Colon (tissue), 2 donors: ENCODE results near the gene EFHD1.
"Not testable (repeated sequence)": the region's sequence is repeated elsewhere in the genome, so short reads cannot be mapped to it uniquely, and the experiment has no call there.

Experiments used
- FAIRE-seq: peaks from 2 replicates; lab custom pipeline; 2012; peaks lifted over from hg19 to GRCh38; lab: Jason Lieb, UNC
- donor health status: control.
- donor health status: control.

Gene EFHD1

GRCh38 chr2:232696609-232697058 lies 63.2 kb downstream of the EFHD1 start:
- no peak for FAIRE-seq

- no peak for FAIRE-seq
These were observed 63.8 kb downstream of the EFHD1 start, which contains the start of gene GIGYF2 for GRCh38 chr2:232697059-232697806. GIGYF2 (plus strand) TSS chr2:232697331; CDS start chr2:232735198, 37,867 bp downstream.

GRCh38 chr2:232697807-232698110 lies 64.4 kb downstream of the EFHD1 start:
- no peak for FAIRE-seq

- FAIRE-seq = no peak
These were observed 65.2 kb downstream of the EFHD1 start for GRCh38 chr2:232698556-232699091.

GRCh38 chr2:232699110-232699509 lies 65.7 kb downstream of the EFHD1 start:
- no peak for FAIRE-seq

GRCh38 chr2:232700154-232700553 lies 66.8 kb downstream of the EFHD1 start:
- no peak for FAIRE-seq

GRCh38 chr2:232707076-232707475 lies 73.7 kb downstream of the EFHD1 start:
- no peak for FAIRE-seq

- FAIRE-seq = no peak
These were observed 80.1 kb downstream of the EFHD1 start for GRCh38 chr2:232713505-232713904.

GRCh38 chr2:232714969-232715368 lies 81.6 kb downstream of the EFHD1 start:
- no peak for FAIRE-seq

- not testable (repeated sequence) for FAIRE-seq
These were observed 86.7 kb downstream of the EFHD1 start for GRCh38 chr2:232720056-232720455.

- FAIRE-seq = no peak
These were observed 87.9 kb downstream of the EFHD1 start for GRCh38 chr2:232721261-232721660.

GRCh38 chr2:232721882-232722281 lies 88.5 kb downstream of the EFHD1 start:
- no peak for FAIRE-seq

GRCh38 chr2:232723027-232723426 lies 89.6 kb downstream of the EFHD1 start:
- no peak for FAIRE-seq

- no peak for FAIRE-seq
These were observed 95.4 kb downstream of the EFHD1 start for GRCh38 chr2:232728785-232729184.

GRCh38 chr2:232731470-232731869 lies 98.1 kb downstream of the EFHD1 start:
- FAIRE-seq = no peak
